HEK293 (cell line): Measurements from ENCODE around the gene KLHL29.
A peak's percentile ranks its signal among the peaks of the same experiment; 100 is the strongest.

Experiments used
- ATF2 ChIP-seq: fragments of 450-650 bp; formaldehyde crosslinking; IDR thresholded peaks from 2 replicates; pipeline ENCODE4 v1.5.1; 2016; ENCODE audit warnings: missing biosample characterization, missing genetic modification characterization, low read depth
- EGR2 ChIP-seq: fragments of 450-650 bp; formaldehyde crosslinking; IDR thresholded peaks from 2 replicates; pipeline ENCODE4 v1.5.1; 2016; ENCODE audit warnings: low read depth, missing biosample characterization, missing genetic modification characterization
- GLI4 ChIP-seq: fragments of 450-650 bp; formaldehyde crosslinking; IDR thresholded peaks from 2 replicates; pipeline ENCODE4 v1.5.1; 2016; ENCODE audit warnings: missing biosample characterization, missing genetic modification characterization
- GLIS1 ChIP-seq: fragments of 450-650 bp; formaldehyde crosslinking; IDR thresholded peaks from 2 replicates; pipeline ENCODE4 v1.5.1; 2016; ENCODE audit warnings: missing biosample characterization, missing genetic modification characterization
- INSM2 ChIP-seq: fragments of 450-650 bp; formaldehyde crosslinking; IDR thresholded peaks from 2 replicates; pipeline ENCODE4 v1.5.1; 2016; ENCODE audit warnings: missing biosample characterization, missing genetic modification characterization
- KLF10 ChIP-seq: fragments of 450-650 bp; IDR thresholded peaks from 2 replicates; pipeline ENCODE4 v1.5.1; 2018; ENCODE audit warnings: missing biosample characterization, mild to moderate bottlenecking, missing genetic modification characterization
- KLF17 ChIP-seq: fragments of 450-650 bp; formaldehyde crosslinking; IDR thresholded peaks from 2 replicates; pipeline ENCODE4 v1.5.1; 2016; ENCODE audit warnings: missing biosample characterization, missing genetic modification characterization
- PATZ1 ChIP-seq: fragments of 450-650 bp; formaldehyde crosslinking; IDR thresholded peaks from 2 replicates; pipeline ENCODE4 v1.5.1; 2016; ENCODE audit warnings: missing biosample characterization, missing genetic modification characterization
- REPIN1 ChIP-seq: fragments of 450-650 bp; formaldehyde crosslinking; IDR thresholded peaks from 2 replicates; pipeline ENCODE4 v1.5.1; 2017; ENCODE audit warnings: missing biosample characterization, missing genetic modification characterization, low read depth
- SP7 ChIP-seq: fragments of 450-650 bp; formaldehyde crosslinking; IDR thresholded peaks from 2 replicates; pipeline ENCODE4 v1.5.1; 2016; ENCODE audit warnings: missing biosample characterization, missing genetic modification characterization
- TCF7L2 ChIP-seq: IDR thresholded peaks from 2 replicates; pipeline ENCODE4 v1.6.1; 2011; ENCODE audit warnings: low read depth, mild to moderate bottlenecking, inconsistent platforms, low read length, moderate library complexity, borderline replicate concordance
- YY2 ChIP-seq: fragments of 450-650 bp; formaldehyde crosslinking; IDR thresholded peaks from 2 replicates; pipeline ENCODE4 v1.5.1; 2016; ENCODE audit warnings: missing biosample characterization, missing genetic modification characterization
- ZBTB11 ChIP-seq: fragments of 450-650 bp; formaldehyde crosslinking; conservative IDR thresholded peaks from 2 replicates; pipeline ENCODE4 v1.5.1; 2016; ENCODE audit warnings: low read depth, missing biosample characterization, missing genetic modification characterization
- ZBTB17 ChIP-seq: fragments of 450-650 bp; formaldehyde crosslinking; IDR thresholded peaks from 2 replicates; pipeline ENCODE4 v1.5.1; 2016; ENCODE audit warnings: missing biosample characterization, missing genetic modification characterization
- ZBTB26 ChIP-seq: fragments of 450-650 bp; formaldehyde crosslinking; optimal IDR thresholded peaks from 2 replicates; pipeline ENCODE3; 2016; ENCODE audit warnings: missing biosample characterization, mild to moderate bottlenecking, missing genetic modification characterization
- ZEB2 ChIP-seq: fragments of 450-650 bp; formaldehyde crosslinking; IDR thresholded peaks from 2 replicates; pipeline ENCODE4 v1.5.1; 2016; ENCODE audit warnings: missing biosample characterization, missing genetic modification characterization
- ZNF155 ChIP-seq: fragments of 450-650 bp; formaldehyde crosslinking; IDR thresholded peaks from 2 replicates; pipeline ENCODE4 v1.5.1; 2016; ENCODE audit warnings: missing biosample characterization, missing genetic modification characterization
- ZNF184 ChIP-seq: fragments of 450-650 bp; IDR thresholded peaks from 2 replicates; pipeline ENCODE4 v1.5.1; 2018; ENCODE audit warnings: missing biosample characterization, mild to moderate bottlenecking, missing genetic modification characterization
- ZNF280D ChIP-seq: fragments of 450-650 bp; formaldehyde crosslinking; IDR thresholded peaks from 2 replicates; pipeline ENCODE4 v1.5.1; 2016; ENCODE audit warnings: missing biosample characterization, missing genetic modification characterization
- ZNF335 ChIP-seq: fragments of 450-650 bp; formaldehyde crosslinking; conservative IDR thresholded peaks from 2 replicates; pipeline ENCODE4 v1.5.1; 2016; ENCODE audit warnings: missing biosample characterization, missing genetic modification characterization
- ZNF610 ChIP-seq: fragments of 450-650 bp; formaldehyde crosslinking; IDR thresholded peaks from 2 replicates; pipeline ENCODE4 v1.5.1; 2016; ENCODE audit warnings: missing biosample characterization, missing genetic modification characterization, borderline replicate concordance
- ZNF623 ChIP-seq: fragments of 450-650 bp; formaldehyde crosslinking; IDR thresholded peaks from 2 replicates; pipeline ENCODE4 v1.5.1; 2016; ENCODE audit warnings: missing biosample characterization, missing genetic modification characterization
- ZNF747 ChIP-seq: fragments of 450-650 bp; formaldehyde crosslinking; IDR thresholded peaks from 2 replicates; pipeline ENCODE4 v1.5.1; 2016; ENCODE audit warnings: missing biosample characterization, missing genetic modification characterization
- ZNF791 ChIP-seq: fragments of 450-650 bp; formaldehyde crosslinking; IDR thresholded peaks from 2 replicates; pipeline ENCODE4 v1.5.1; 2016; ENCODE audit warnings: missing biosample characterization, missing genetic modification characterization
- ZSCAN4 ChIP-seq: fragments of 450-650 bp; formaldehyde crosslinking; IDR thresholded peaks from 2 replicates; pipeline ENCODE4 v1.5.1; 2017; ENCODE audit warnings: missing biosample characterization, missing genetic modification characterization

The KLHL29 gene

GRCh38 chr2:23602116-23602515, 217.1 kb downstream of the KLHL29 start (continued):
- no peak for TF ChIP-seq GLI4
- no peak for TF ChIP-seq TCF7L2
- no peak for TF ChIP-seq REPIN1 (tag by site-specific recombination)
- TF ChIP-seq ZBTB17 (tag by site-specific recombination) = no peak; the same call in 1 of the 2 replicates
- TF ChIP-seq ZNF623 = no peak
- TF ChIP-seq YY2 (tag by site-specific recombination) = no peak
- TF ChIP-seq ZNF610 (tag by site-specific recombination) = no peak
- no peak for TF ChIP-seq ZBTB26 (tag by site-specific recombination)
- no peak for TF ChIP-seq ZNF335
- TF ChIP-seq KLF10 (tag by site-specific recombination) = no peak
- no peak for TF ChIP-seq INSM2 (tag by site-specific recombination)
- peak; percentile 74 for TF ChIP-seq ATF2
- peak; percentile 77 for TF ChIP-seq PATZ1 (tag by site-specific recombination)
- TF ChIP-seq EGR2 = no peak
- TF ChIP-seq ZNF155 (tag by site-specific recombination) = no peak
- no peak for TF ChIP-seq ZEB2 (tag by site-specific recombination)
- no peak for TF ChIP-seq ZSCAN4 (tag by site-specific recombination)
- no peak for TF ChIP-seq ZNF184 (tag by site-specific recombination)
- no peak for TF ChIP-seq ZNF791 (tag by site-specific recombination)
- TF ChIP-seq KLF17 (tag by site-specific recombination) = no peak
- no peak for TF ChIP-seq ZBTB11
- TF ChIP-seq ZNF280D (tag by site-specific recombination) = no peak
- TF ChIP-seq GLIS1 (tag by site-specific recombination) = peak; percentile 82
- no peak for TF ChIP-seq ZNF747 (tag by site-specific recombination)
- 0 out of 2 replicates have a peak, but pooled peaks have one; percentile 19 for TF ChIP-seq SP7 (tag by site-specific recombination)
